DND-41 (cell line): ENCODE measurements around the gene AR.

ENCODE experiments used
- ATAC-seq: fragments of 200-7000 bp; cut with Tn5 transposase; 3 replicates; pipeline ENCODE4 v1.9.1; 2021; ENCODE audit warnings: low read depth; ENCODE audit not compliant: insufficient read depth
- DNase-seq: peaks from one replicate; pipeline ENCODE4 v3.0.0-alpha.2; 2020
- H2AFZ ChIP-seq: 2 replicates; pipeline ENCODE4 v1.6.0; 2012; ENCODE audit warnings: low read depth, low read length
- H3K27ac ChIP-seq: 2 replicates; pipeline ENCODE4 v1.5.1; 2012; ENCODE audit warnings: low read length, inconsistent platforms
- H3K27me3 ChIP-seq: fragments of 200-600 bp; sonication (generic); 2 replicates; pipeline ENCODE4 v1.6.0; 2012; ENCODE audit warnings: low read length, mild to moderate bottlenecking, inconsistent platforms; ENCODE audit not compliant: insufficient read depth, poor library complexity
- H3K36me3 ChIP-seq: 2 replicates; pipeline ENCODE4 v1.5.1; 2012; ENCODE audit warnings: low read length, inconsistent platforms; ENCODE audit not compliant: insufficient read depth
- H3K4me1 ChIP-seq: 2 replicates; pipeline ENCODE4 v1.5.1; 2012; ENCODE audit warnings: mild to moderate bottlenecking, low read length; ENCODE audit not compliant: insufficient read depth
- H3K4me2 ChIP-seq: 2 replicates; pipeline ENCODE4 v1.6.0; 2012; ENCODE audit warnings: mild to moderate bottlenecking, moderate library complexity, low read length, inconsistent platforms; ENCODE audit not compliant: insufficient read depth
- H3K4me3 ChIP-seq, 2 experiments: fragments of 200-600 bp in 1 of 2; shearing (Covaris generic) in 1 of 2; 2 replicates each; pipeline ENCODE4 v1.5.1; 2012 to 2016; ENCODE audit warnings: inconsistent platforms in 2 of 2, low read length in 2 of 2, mild to moderate bottlenecking in 2 of 2, low read depth in 1 of 2, moderate library complexity in 1 of 2
- H3K79me2 ChIP-seq: 2 replicates; pipeline ENCODE4 v1.6.0; 2012; ENCODE audit warnings: low read length, inconsistent platforms; ENCODE audit not compliant: insufficient read depth
- H3K9ac ChIP-seq: 2 replicates; pipeline ENCODE4 v1.6.0; 2012; ENCODE audit warnings: low read depth, mild to moderate bottlenecking, inconsistent platforms, low read length, moderate library complexity
- H3K9me3 ChIP-seq: 2 replicates; pipeline ENCODE4 v1.5.1; 2012; ENCODE audit warnings: low read length, moderate library complexity, mild to moderate bottlenecking, inconsistent platforms; ENCODE audit not compliant: insufficient read depth, severe bottlenecking
- H4K20me1 ChIP-seq: 2 replicates; pipeline ENCODE4 v1.6.0; 2012; ENCODE audit warnings: low read length; ENCODE audit not compliant: insufficient read depth
- CTCF ChIP-seq: IDR thresholded peaks from 2 replicates; pipeline ENCODE4 v1.5.1; 2012; ENCODE audit warnings: borderline replicate concordance, low read length, moderate library complexity, mild to moderate bottlenecking; ENCODE audit not compliant: poor library complexity, severe bottlenecking; ENCODE audit errors: extremely low read depth
- EZH2 ChIP-seq: IDR thresholded peaks from 3 replicates; pipeline ENCODE4 v1.6.1; 2012; ENCODE audit warnings: borderline replicate concordance, low read depth, mild to moderate bottlenecking, moderate library complexity, low read length, inconsistent platforms; ENCODE audit not compliant: severe bottlenecking

The AR gene

GRCh38 chrX:67503453-67503852 lies 40.4 kb upstream of the AR start:
- H4K20me1 ChIP-seq: no peaks in the 10 kb centered on the region
- ATAC-seq: no peak
- no peak overlapping the region for H3K27ac ChIP-seq
- TF ChIP-seq CTCF (no peak), EZH2 (no peak)
- H3K36me3 ChIP-seq: no peaks in the 10 kb centered on the region
- no peaks in the 10 kb centered on the region for H3K79me2 ChIP-seq
- no peaks in the 10 kb centered on the region for H3K27me3 ChIP-seq
- no peak overlapping the region for H3K4me2 ChIP-seq
- no peak overlapping the region for H3K4me3 ChIP-seq
- H3K9me3 ChIP-seq: no peaks in the 10 kb centered on the region
- no peak for DNase-seq
- no peak overlapping the region for H2AFZ ChIP-seq
- H3K9ac ChIP-seq: no peak overlapping the region
- H3K4me1 ChIP-seq: no peaks in the 10 kb centered on the region

- Histone ChIP-seq H3K79me2 (no peaks in the 10 kb centered on the region), H2AFZ (no peak overlapping the region), H3K9ac (no peak overlapping the region), H3K4me2 (no peak overlapping the region), H4K20me1 (no peaks in the 10 kb centered on the region), H3K27me3 (no peaks in the 10 kb centered on the region), H3K4me1 (peaks cover 3% of the 10 kb centered on the region; the same call in 1 of the 2 replicates), H3K9me3 (no peaks in the 10 kb centered on the region), H3K27ac (no peak overlapping the region), H3K36me3 (no peaks in the 10 kb centered on the region), H3K4me3 (no peak overlapping the region)
- TF ChIP-seq CTCF (no peak), EZH2 (no peak)
- ATAC-seq: no peak
- DNase-seq: no peak
Measured at GRCh38 chrX:67520671-67521070, 23.1 kb upstream of the AR start.

DNA sequence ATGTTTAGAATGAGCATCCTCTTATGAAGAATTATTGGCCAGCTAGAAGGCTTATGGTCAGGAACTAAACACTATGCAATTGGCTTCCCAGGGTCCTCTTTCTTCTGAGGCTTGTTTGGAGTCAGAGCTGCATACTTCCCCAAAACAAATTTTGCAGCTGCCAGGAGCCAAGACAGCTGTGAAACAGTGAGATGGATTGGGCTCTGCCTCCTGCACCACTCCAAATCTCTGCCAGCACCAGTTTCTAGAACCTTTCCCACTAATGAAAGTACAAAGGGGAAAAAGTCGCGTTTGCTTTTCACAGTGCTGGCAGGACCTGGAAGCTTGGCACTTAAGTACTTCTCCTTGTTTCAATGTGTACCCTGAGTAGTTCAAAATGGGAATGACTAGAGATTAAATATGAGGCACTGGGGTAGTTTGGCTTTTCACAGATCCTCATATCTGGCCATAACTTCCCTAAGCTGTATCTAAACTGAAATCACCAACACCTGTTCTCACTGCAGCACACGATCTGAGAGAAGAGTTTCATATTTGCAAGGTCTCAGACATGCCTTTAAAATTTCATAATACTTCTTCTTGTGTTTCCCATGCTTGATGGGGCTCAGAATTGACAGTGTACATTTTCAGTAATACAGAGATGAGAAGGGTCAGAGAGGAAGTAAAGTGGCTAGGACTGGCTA lies 20.7 kb upstream of the AR start:
- Histone ChIP-seq H3K9me3 (no peaks in the 10 kb centered on the region), H4K20me1 (no peaks in the 10 kb centered on the region), H3K79me2 (no peaks in the 10 kb centered on the region), H3K4me3 (no peak overlapping the region), H3K27ac (peak overlapping the region; percentile 32; the same call in 1 of the 2 replicates), H3K27me3 (no peaks in the 10 kb centered on the region), H2AFZ (no peak overlapping the region), H3K4me2 (no peak overlapping the region), H3K36me3 (no peaks in the 10 kb centered on the region), H3K9ac (no peak overlapping the region), H3K4me1 (peaks cover 3% of the 10 kb centered on the region; the same call in 1 of the 2 replicates)
- TF ChIP-seq CTCF (no peak), EZH2 (no peak)
- ATAC-seq (no peak), DNase-seq (no peak)

GRCh38 chrX:67523932-67524331 lies 19.9 kb upstream of the AR start:
- Histone ChIP-seq H2AFZ (no peak overlapping the region), H3K4me3 (no peak overlapping the region), H3K27me3 (no peaks in the 10 kb centered on the region), H3K79me2 (no peaks in the 10 kb centered on the region), H3K4me2 (no peak overlapping the region), H3K9ac (no peak overlapping the region), H3K36me3 (no peaks in the 10 kb centered on the region), H3K4me1 (peaks cover 3% of the 10 kb centered on the region; the same call in 1 of the 2 replicates), H3K9me3 (no peaks in the 10 kb centered on the region), H4K20me1 (no peaks in the 10 kb centered on the region), H3K27ac (no peak overlapping the region; the same call in 1 of the 2 replicates)
- ATAC-seq: no peak
- no peak for TF ChIP-seq EZH2
- no peak for TF ChIP-seq CTCF
- DNase-seq: no peak
